ENCODE results near the gene PCDHB4.
"Not testable (repeated sequence)": the region's sequence is repeated elsewhere in the genome, so short reads cannot be mapped to it uniquely, and the experiment has no call there.

GRCh38 chr5:141096181-141096580 is 25.4 kb upstream of the PCDHB4 start:
- not testable (repeated sequence) for TF ChIP-seq CTCF (IDR thresholded peaks at IDR 0.05; ENCODE audit: low read depth, low read length, poor library complexity, severe bottlenecking); EZH2phosphoT487 (IDR thresholded peaks at IDR 0.05; ENCODE audit: borderline replicate concordance, low read length)

Measured in DOHH2 (cell line).